Measurements from ENCODE around the gene E2F3. TPM values are rescaled to one million over a fixed set of nuclear protein-coding genes. Genes with fewer than 3 reads are reported as not detected.

Gene E2F3
- total and polyA plus RNA-seq, 2 donors (not counting 3 experiments of a cell fraction or from before 2014, with no cell fraction given), result 8.6 to 22.0 TPM

GRCh38 chr6:20433321-20433720, 31.6 kb downstream of the E2F3 start:
- peaks cover 2% of the 10 kb centered on the region for H4K20me1 ChIP-seq (replicated peaks; ENCODE audit: control insufficient read depth, extremely low read depth, insufficient read depth, low read length)
- TF ChIP-seq, protein P1, sequence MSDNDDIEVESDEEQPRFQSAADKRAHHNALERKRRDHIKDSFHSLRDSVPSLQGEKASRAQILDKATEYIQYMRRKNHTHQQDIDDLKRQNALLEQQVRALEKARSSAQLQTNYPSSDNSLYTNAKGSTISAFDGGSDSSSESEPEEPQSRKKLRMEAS (IDR thresholded peaks at IDR 0.05; ENCODE audit: insufficient read depth, insufficient read length), result no peak
- TF ChIP-seq FOS (IDR thresholded peaks at IDR 0.05; ENCODE audit: borderline replicate concordance, insufficient read depth, low read length) (no peak), GATA2 (IDR thresholded peaks at IDR 0.05; ENCODE audit: insufficient read depth, insufficient read length, low read depth, low read length) (no peak)
- FAIRE-seq, result no peak

GRCh38 chr6:20433929-20434328, 32.2 kb downstream of the E2F3 start:
- Histone ChIP-seq H3K4me3 (replicated peaks in 1 of 3; ENCODE audit: insufficient read depth in 1 of 3, low read depth in 1 of 3, low read length in 3 of 3) (no peak overlapping the region), H4K20me1 (replicated peaks; ENCODE audit: control insufficient read depth, extremely low read depth, insufficient read depth, low read length) (peaks cover 2% of the 10 kb centered on the region), H2AFZ (ENCODE audit: low read depth, low read length) (no peak overlapping the region), H3K9me1 (replicated peaks; ENCODE audit: control insufficient read depth, extremely low read depth, insufficient read depth, low read length) (no peaks in the 10 kb centered on the region), H3K4me1 (ENCODE audit: control insufficient read depth, extremely low read depth, insufficient read depth, low read length) (no peaks in the 10 kb centered on the region), H3K27me3 (ENCODE audit: control insufficient read depth in 2 of 2, insufficient read depth in 2 of 2, low read length in 2 of 2) (no peaks in the 10 kb centered on the region), H3K4me2 (ENCODE audit: insufficient read depth, low read length) (no peak overlapping the region), H3K27ac (ENCODE audit: insufficient read depth, low read depth, low read length) (no peak overlapping the region), H3K9ac (replicated peaks; ENCODE audit: extremely low read depth, insufficient read depth, low read length) (no peak overlapping the region), H3K9me3 (replicated peaks; ENCODE audit: control insufficient read depth, insufficient read depth, low read length) (no peaks in the 10 kb centered on the region), H3K79me2 (ENCODE audit: control insufficient read depth, insufficient read depth, low read length) (peaks cover 81% of the 10 kb centered on the region), H3K36me3 (ENCODE audit: control insufficient read depth in 2 of 2, extremely low read depth in 1 of 2, insufficient read depth in 2 of 2, low read length in 2 of 2) (peaks cover 2 to 4% of the 10 kb centered on the region in 2 experiments)
- POLR2A ChIA-PET, result no interaction called here
- CTCF ChIA-PET, result interaction anchor here (1.4 kb wide), 1 partner anchor 30 kb away, joined by 3 read pairs; no protein-coding TSS in a partner anchor
- intact Hi-C loops (cut with micrococcal nuclease), result no loop called here
- FAIRE-seq (no peak), DNase-seq (ENCODE audit: low read depth, low spot score) (no peak)
- BruUV-seq (replicated peaks), result no TSS peak
- TF ChIP-seq GATA2 (IDR thresholded peaks at IDR 0.05; ENCODE audit: insufficient read depth, insufficient read length, low read depth, low read length), result no peak
- TF ChIP-seq, protein P2, sequence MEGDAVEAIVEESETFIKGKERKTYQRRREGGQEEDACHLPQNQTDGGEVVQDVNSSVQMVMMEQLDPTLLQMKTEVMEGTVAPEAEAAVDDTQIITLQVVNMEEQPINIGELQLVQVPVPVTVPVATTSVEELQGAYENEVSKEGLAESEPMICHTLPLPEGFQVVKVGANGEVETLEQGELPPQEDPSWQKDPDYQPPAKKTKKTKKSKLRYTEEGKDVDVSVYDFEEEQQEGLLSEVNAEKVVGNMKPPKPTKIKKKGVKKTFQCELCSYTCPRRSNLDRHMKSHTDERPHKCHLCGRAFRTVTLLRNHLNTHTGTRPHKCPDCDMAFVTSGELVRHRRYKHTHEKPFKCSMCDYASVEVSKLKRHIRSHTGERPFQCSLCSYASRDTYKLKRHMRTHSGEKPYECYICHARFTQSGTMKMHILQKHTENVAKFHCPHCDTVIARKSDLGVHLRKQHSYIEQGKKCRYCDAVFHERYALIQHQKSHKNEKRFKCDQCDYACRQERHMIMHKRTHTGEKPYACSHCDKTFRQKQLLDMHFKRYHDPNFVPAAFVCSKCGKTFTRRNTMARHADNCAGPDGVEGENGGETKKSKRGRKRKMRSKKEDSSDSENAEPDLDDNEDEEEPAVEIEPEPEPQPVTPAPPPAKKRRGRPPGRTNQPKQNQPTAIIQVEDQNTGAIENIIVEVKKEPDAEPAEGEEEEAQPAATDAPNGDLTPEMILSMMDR (IDR thresholded peaks at IDR 0.05; ENCODE audit: extremely low read depth in 1 of 2, insufficient read depth in 1 of 2, low read depth in 1 of 2, low read length in 2 of 2), result no peak
- no peak for TF ChIP-seq MYC (IDR thresholded peaks at IDR 0.05; ENCODE audit: low read depth, low read length)
- TF ChIP-seq EZH2 (IDR thresholded peaks at IDR 0.05; ENCODE audit: borderline replicate concordance, low read depth, low read length, severe bottlenecking), result no peak
- TF ChIP-seq FOS (IDR thresholded peaks at IDR 0.05; ENCODE audit: borderline replicate concordance, insufficient read depth, low read length), result no peak
- no peak for TF ChIP-seq POLR2AphosphoS5 (IDR thresholded peaks at IDR 0.05; ENCODE audit: insufficient read depth, low read depth, low read length)
- TF ChIP-seq POLR2A (IDR thresholded peaks at IDR 0.05; ENCODE audit: low read depth, low read length), result no peak
- TF ChIP-seq JUN (IDR thresholded peaks at IDR 0.05; ENCODE audit: borderline replicate concordance, insufficient read depth, insufficient read length, low read depth), result no peak
- TF ChIP-seq, protein P1 (IDR thresholded peaks at IDR 0.05; ENCODE audit: insufficient read depth, insufficient read length), result no peak
- dilution Hi-C loops (cut with MboI; ENCODE audit: extremely low pct_ligation_motif_present, low sequenced_read_pairs), result no loop called here

More at GRCh38 chr6:20433321-20433720, 31.6 kb downstream of the E2F3 start:
- no peak for DNase-seq (ENCODE audit: low read depth, low spot score)
- CTCF ChIA-PET, result interaction anchor here (1.4 kb wide), 1 partner anchor 29 kb away, joined by 3 read pairs; no protein-coding TSS in a partner anchor
- Histone ChIP-seq H3K27ac (ENCODE audit: insufficient read depth, low read depth, low read length) (no peak overlapping the region), H2AFZ (ENCODE audit: low read depth, low read length) (no peak overlapping the region), H3K4me1 (ENCODE audit: control insufficient read depth, extremely low read depth, insufficient read depth, low read length) (no peaks in the 10 kb centered on the region), H3K4me3 (replicated peaks in 1 of 3; ENCODE audit: insufficient read depth in 1 of 3, low read depth in 1 of 3, low read length in 3 of 3) (no peak overlapping the region), H3K27me3 (ENCODE audit: control insufficient read depth in 2 of 2, insufficient read depth in 2 of 2, low read length in 2 of 2) (no peaks in the 10 kb centered on the region), H3K9me1 (replicated peaks; ENCODE audit: control insufficient read depth, extremely low read depth, insufficient read depth, low read length) (no peaks in the 10 kb centered on the region), H3K4me2 (ENCODE audit: insufficient read depth, low read length) (no peak overlapping the region), H3K9me3 (replicated peaks; ENCODE audit: control insufficient read depth, insufficient read depth, low read length) (no peaks in the 10 kb centered on the region), H3K36me3 (ENCODE audit: control insufficient read depth in 2 of 2, extremely low read depth in 1 of 2, insufficient read depth in 2 of 2, low read length in 2 of 2) (peaks cover 2% of the 10 kb centered on the region in 2 experiments), H3K9ac (replicated peaks; ENCODE audit: extremely low read depth, insufficient read depth, low read length) (no peak overlapping the region), H3K79me2 (ENCODE audit: control insufficient read depth, insufficient read depth, low read length) (peaks cover 81% of the 10 kb centered on the region)
- intact Hi-C loops (cut with micrococcal nuclease) (no loop called here), dilution Hi-C loops (cut with MboI; ENCODE audit: extremely low pct_ligation_motif_present, low sequenced_read_pairs) (no loop called here)
- POLR2A ChIA-PET, result no interaction called here
- no TSS peak for BruUV-seq (replicated peaks)
